GM21381 (cell line): ENCODE data around the gene TMPRSS7.
"Not testable (repeated sequence)": the region's sequence is repeated elsewhere in the genome, so short reads cannot be mapped to it uniquely, and the experiment has no call there.

Experiments used
- ATAC-seq: cut with Tn5 transposase; IDR thresholded peaks from one replicate; pipeline ENCODE4 v1.9.1; 2021; ENCODE audit warnings: mild to moderate bottlenecking, moderate library complexity; ENCODE audit not compliant: unreplicated experiment

The TMPRSS7 gene

DNA sequence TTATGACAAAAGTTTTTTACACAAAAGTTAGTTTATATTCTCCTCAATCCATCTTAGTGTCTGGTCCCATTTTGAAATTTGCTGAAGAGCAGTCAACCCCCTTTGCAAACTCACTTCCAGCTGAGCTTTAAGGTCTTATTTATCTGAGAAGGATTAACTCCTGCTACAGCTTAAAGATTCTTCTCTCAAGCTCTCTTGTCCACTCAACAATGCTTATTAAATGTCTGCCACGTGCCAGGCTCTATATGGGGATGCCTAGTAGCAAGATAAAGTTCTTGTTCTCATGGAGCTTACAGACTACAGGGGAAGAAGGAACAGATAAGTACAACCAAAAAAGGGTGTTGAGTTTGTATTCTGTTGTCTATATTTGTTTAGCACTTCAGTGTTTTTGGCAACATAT, 18.7 kb downstream of the TMPRSS7 start:
- ATAC-seq = no peak

DNA sequence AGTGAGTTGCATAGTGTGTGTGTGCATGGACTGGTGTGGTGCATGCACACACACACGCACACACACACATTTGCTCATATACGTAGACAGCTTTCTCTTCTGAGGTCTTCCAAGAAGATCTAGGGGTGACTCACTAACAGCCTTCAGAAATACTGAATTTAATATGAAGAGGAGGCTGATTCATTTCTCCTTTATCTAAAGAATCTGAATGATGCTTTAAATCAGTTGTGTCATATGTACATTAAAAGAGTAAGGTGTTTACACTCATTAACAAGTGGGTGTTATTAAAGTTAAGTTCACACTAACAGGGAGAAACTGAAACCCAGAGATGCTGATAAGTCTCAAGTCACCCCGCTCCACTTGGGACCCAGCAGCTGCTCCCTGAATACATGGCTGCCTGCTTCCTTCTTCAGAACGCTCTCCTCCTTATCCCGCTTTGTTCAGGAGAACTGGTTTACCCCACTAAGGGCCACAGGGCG, 22.0 kb downstream of the TMPRSS7 start:
- ATAC-seq = no peak

DNA sequence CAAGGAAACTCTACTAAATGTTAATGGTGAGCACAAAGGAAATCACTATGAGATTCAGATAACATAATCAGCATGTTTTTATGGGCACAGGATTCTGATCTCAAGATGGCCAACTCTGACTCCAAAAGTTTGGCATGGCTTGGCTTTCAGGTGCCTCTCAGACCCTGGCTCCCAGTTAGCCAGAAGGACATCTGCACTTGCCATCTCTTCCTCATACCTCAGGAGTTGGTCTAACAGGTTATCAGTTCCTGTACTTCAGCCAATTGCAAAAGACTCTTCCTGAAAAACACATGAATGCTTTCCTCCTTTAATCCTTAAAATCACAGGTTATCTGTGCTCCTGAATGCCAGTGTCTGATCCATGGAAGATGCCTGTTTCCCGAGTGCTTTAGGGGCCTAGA, 25.0 kb downstream of the TMPRSS7 start:
- ATAC-seq = no peak

DNA sequence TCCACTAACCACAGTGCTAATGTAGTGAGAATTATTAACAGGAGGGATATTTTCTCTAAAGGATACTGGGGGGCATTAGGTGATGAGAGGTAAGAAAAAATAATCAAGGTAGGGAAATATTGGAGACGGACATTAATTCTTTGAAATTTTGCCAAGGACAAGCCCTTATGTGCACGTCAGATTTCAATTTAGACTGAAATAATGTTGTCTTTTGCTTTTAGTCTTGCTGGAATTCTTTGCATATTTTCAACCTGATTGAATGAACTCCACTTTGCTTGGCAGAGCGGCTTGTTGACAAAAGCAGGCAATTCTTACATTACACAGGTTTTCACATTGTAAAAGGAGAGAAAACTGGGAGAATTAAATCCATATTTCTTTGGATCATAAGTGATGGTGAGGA, 26.6 kb downstream of the TMPRSS7 start:
- no peak for ATAC-seq

DNA sequence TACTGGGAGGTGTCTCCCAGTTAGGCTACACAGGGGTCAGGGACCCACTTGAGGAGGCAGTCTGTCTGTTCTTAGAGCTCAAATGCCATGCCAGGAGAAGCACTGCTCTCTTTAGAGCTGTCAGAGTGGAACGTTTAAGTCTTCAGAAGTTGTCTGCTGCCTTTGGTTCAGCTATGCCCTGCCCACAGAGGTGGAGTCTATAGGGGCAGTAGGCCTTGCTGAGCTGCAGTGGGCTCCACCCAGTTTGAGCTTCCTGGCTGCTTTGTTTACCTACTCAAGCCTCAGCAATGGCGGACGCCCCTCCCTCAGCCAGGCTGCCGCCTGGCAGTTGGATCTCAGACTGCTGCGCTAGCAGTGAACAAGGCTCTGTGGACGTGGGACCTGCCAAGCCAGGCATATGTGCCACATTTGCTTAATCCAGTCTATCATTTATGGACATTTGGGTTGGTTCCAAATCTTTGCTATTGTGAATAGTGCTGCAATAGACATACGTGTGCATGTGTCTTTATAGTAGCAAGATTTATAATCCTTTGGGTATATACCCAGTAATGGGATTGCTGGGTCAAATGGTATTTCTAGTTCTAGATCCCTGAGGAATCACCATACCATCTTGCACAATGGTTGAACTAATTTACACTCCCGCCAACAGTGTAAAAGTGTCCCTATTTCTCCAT, 38.0 kb downstream of the TMPRSS7 start:
- ATAC-seq = not testable (repeated sequence)

DNA sequence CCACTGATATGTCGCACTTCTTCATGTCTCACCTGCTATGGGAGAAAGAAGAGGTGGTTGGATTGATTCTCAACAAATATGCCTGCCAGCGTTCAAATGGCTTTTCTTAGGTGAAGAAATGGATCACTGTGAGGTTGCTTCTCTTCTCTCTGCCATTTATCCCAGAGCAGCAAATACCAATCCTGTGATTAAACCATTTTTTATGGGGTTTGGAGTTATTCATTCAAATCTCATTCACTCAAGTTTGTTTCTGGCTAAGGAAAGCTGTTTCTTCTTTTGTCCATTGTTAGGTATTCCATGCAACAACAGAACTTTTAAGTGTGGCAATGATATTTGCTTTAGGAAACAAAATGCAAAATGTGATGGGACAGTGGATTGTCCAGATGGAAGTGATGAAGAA, 39.5 kb downstream of the TMPRSS7 start:
- ATAC-seq = no peak

DNA sequence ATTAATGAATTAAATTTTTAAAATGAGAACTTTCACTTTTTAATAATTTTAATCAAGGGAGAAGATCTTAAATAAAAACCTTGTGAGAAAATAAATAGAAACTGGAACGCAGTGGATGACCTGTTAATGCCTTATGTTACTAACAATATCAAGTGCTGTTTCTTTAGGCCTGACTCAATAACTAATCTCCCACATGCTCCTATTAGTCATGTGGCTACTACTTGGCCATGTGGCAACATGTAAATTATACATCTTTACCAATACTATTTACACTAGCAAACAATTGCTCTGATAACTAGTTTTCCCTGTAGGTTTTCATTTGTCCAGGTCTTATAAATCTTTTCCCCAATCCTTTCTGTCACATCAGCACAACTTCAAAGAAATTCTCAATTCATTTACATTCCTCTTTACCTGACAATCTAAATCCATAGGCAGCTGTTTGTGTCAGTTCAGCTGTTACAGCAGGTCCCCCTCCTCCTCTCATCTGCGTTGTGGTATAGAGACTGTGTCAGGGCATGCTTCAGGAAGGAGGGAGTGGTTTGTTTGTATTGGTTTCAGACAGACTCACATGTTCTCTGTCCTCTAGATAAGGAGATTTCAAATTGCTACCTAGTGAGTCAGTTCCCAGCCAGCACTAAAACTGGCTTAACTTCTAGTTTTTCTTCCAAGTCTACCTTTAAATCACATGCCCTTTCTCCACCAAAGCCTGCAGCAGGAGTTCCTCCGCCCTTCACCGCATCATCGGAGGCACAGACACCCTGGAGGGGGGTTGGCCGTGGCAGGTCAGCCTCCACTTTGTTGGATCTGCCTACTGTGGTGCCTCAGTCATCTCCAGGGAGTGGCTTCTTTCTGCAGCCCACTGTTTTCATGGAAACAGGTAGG, 40.3 kb downstream of the TMPRSS7 start:
- peak; percentile 88 for ATAC-seq

DNA sequence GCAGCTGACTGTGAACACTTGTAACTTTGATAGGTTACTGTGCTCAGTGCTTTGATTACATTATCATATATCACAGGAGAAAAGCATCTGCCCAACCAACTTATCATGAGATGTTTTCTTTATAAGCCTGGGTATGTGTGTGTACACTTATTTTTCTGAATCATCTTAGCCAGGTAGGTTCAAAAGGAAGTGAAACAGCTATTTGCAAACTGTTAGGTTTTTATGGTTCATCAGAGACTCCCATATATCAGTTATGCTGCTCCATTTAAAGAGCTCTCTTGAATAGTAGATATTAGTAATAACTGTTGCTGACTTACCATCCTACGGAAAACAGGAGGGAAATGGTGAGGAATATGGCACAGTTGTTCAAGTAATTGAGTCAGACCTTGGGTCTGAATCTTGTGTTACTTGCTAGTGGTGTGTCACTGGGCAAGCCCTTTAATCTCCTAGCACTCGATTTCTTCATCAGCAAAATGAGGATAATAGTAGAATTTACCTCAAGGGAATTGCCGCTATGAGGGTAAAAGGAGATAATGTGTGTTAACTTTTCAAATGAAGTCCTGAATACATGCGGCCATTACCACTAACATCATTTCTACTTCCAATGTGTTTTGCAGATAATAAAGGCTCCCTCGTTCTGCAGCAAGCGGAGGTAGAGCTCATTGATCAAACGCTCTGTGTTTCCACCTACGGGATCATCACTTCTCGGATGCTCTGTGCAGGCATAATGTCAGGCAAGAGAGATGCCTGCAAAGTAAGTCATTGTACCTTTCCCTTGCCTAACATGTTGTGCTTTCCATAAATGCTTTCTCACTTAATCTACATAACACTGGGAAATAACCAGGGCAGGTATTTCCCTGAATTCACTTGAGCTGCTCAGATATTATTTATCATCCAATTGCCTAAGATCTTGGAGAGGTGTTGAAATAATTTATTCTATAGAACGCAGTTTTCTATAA, 43.9 kb downstream of the TMPRSS7 start:
- ATAC-seq = no peak

DNA sequence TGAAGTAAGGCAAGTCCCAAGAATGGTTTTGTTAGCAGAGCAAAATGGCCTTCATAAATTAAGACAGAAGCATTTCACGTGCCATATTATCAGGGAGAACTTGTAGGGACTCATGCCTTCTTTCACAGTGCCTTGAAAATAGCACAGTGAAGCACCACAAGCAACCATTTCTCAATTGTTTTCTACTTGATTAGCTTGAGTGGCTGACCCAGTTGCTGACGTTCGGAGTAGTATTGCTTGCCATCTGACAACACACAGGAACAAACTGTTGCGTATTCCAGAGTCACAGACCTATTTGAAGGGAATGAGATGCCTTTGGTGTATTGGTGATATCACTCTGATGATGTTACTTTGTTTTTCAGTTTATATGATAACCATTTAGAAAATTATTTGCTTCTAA, 48.7 kb downstream of the TMPRSS7 start:
- ATAC-seq = no peak

DNA sequence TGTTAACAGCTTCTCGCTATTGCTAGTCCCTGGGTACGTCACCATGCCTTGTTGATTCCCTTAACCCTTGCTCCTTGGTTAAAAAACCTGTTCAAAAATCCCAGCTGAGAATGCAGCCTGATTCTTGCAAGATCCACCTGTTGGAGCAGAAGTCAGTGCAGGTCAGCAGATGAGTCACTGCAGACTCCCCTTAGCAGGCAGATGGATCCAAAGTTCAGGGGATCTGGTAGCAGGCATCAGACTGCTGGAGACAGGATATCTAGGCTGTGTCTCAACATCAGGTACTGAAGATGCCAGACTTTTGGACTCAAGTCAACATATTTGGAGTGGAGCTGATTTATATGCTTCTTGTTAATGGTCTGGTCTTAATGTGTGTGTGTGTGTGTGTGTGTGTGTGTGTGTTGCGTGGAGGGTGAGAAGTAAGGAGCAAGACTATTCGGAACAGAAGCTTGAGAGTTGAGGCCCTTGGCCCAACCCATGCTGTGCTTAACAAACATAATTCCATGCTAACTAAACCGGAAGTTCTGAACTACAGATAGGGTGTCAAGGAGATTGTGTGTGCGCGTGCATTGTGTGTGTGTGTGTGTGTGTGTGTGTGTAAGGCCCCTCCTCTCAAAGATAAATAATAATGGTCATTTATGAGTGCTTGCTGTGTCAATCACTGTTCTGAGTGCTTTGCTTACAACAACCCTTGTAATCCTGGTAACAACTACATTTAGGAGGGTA, 50.6 kb downstream of the TMPRSS7 start:
- no peak for ATAC-seq

DNA sequence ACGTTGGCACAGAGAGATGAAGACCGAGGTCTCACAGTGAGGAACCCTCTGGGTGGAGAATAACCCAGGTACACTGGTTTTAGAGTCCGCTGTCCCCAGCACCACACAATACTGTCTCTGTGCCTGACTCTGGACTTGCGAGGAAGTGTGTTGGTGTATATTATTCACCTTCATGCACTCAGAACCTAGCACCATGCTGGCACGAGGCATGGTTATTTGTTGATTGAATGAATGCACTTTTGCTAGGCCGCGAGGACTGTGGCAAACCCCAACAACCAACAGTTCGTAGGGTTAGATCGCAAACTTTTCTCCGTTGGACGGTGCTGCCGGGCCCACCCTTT, 51.2 kb downstream of the TMPRSS7 start:
- no peak for ATAC-seq

DNA sequence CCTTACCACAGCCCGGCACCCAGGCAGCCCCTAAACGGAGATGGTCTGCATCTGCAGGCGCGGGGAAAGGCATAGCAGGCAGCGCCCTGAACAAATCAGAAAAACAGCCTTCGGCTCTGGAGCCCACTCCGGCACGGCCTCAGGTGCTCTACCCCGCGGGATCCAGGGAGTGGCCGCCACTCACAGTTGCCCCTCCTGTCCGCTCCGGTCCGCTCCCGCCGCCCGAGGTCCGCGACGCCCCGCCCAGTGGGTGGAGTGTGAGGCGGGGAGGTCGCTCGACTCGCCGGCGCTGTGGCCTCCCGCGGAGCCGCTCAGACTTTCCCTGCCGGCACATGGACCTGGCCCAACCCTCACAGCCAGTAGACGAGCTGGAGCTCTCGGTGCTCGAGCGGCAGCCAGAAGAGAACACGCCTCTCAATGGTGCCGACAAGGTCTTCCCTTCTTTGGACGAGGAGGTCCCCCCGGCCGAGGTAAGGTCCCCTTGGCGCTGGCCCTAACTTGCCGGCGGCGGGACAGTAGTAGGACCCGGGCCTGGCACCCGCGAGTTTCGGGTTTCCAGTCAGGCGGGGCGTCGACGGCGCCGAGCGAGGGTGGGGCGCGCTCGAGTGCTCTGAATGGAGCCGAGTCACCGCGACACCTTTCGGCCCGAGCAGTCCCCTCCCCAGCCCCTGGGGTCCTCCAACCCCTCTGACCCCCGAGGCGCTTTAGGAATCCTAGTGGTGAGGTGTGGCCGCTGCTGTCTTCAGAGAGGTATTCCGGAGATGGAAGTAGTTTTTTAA, 51.7 kb downstream of the TMPRSS7 start, which contains the start of gene C3orf52:
C3orf52 (plus strand) TSS at position 314 of the 779 bp plus-strand sequence; CDS start at position 333, 19 bp downstream.
- ATAC-seq = peak; percentile 79

DNA sequence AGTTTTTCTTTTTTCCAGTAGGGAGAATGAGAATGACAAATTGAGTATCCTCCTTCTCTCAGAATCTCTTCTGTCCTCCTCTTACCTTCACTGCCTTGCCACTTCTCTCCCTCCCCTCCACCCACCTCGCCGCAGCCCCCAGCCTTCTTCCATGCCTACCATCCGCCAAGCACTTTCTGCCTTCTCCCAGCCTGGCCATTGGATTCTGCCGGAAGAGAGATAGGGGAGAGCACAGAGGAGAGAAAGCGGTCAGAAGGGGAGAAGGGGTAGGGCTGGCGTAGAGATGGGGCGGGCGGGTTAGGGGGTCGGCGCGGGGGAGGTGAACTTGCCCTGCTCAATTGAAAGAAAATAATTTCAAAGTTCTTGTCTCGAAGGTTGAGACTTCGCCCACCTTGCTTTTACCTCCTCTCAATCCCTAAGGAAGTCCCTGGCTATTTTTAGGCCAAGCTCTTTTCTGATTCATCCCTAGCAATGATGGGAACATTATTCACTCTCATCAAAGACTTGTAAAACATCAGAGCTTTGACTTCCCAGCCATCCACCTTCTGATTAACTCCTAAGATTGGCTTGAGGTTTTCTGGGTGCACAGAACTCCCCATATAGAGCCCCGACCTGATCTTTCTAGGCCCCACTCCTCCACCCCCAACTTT, 52.5 kb downstream of the TMPRSS7 start:
- no peak for ATAC-seq

DNA sequence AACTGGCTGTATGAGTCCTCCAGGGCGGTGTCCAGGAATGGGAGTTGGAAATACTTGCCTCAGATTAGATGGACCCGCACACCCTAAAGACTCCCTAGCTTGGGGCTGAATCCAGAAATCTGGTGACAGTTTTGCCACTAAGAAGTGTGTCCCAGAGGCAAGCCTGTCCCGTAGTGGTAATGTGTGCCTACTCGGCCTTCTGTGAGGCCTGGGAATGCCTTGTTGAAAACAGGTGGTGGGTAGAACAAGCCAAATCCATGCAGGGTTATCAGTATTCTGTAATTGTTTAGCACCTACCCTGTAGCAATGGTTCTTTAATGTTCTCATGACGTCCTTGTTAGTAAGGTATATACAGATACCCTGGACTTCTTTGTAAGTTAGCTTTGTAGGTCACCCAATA, 53.2 kb downstream of the TMPRSS7 start:
- no peak for ATAC-seq

DNA sequence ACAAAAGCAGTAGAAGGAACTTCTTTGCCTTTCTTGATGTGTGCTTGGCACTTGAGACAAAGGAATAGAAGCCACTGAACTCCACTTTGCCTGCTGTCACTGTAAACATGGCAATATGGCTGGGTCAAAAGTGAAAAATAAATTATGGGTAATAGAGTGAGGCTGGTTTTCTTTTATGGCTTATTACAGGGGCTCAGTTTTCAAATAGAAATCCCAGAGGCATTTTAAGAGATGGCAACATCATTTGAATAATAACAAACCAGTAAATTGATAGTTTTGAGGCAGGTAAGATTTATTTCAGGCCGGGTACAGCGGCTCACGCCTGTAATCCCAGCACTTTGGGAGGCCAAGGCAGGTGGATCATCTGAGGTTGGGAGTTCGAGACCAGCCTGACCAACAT, 54.4 kb downstream of the TMPRSS7 start:
- ATAC-seq = no peak

DNA sequence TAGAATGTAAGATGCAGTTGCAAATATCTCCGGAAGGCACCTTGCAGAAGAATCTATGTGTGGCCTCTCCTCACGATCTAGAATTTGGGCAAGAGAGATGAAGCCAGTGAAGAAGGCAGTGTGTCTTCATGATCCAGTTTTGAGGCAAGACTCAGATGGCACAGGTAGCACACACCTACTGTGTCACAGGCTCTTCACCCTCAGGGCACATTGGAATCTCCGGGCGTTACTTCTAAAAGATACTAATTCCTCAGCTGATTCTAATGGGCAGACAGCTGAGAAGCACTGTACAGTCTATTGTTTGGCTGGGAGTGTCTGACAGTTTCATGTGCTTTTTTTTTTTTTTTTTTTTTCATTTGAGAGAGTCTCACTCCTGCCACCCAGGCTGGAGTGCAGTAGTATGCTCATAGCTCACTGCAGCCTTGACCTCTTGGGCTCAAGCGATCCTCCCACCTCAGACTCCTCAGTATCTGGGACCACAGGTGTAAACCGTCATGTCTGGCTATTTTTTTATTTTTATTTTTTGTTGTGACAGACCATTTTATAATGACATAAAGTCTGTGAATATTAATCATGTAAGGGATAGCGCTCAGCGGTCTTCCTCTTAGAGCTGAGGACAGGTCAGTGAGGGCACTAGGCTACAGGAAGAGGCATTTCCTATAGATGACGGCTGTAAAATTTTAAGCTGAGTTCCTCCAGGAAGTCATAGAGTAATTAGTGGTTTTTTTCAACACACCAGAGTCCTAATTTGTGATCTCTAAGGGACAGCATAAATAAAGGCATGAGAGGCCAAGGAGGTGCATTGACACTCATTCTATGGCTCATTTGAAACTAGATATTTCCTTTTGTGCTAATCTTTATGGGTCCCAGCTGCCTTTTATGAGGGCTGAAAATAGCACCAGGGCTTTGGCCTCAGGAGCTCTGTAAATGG, 55.7 kb downstream of the TMPRSS7 start:
- ATAC-seq = no peak

DNA sequence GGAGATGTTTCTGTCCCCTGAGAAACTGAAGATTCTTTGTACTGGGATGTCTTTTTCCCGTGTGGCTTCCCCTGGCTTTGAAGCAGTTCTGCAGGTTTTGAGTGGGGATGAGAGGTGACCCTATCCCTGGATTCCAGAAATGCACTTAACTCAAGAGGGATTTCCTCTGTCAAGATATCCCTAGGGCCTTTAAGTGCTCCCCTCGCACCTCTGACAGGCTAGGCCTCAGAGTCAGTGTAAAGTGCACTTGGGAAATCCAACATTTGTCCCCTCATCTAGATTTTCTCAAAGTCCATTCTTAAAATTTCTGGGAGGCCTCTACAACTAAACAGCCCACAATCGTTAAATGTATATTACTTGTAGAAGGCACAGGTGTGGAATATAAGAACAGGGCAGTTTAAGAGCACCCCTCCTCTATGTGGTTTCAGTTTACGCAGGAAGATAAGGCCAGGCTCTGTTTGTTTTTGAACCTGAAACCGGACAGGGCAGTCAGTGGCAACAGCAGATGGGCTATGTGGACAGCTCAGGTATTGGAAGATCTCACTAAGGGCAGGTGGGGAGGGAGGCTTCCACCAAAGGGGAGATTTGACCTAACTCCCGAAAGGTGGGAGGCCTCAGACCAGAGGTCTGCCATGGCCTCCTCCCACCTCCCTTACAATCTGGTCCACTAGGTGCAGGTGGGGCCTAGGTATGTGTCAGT, 56.5 kb downstream of the TMPRSS7 start:
- ATAC-seq = no peak
